ELF-1 (cell line): ENCODE results near the gene KY.
"Not testable (repeated sequence)": the region's sequence is repeated elsewhere in the genome, so short reads cannot be mapped to it uniquely, and the experiment has no call there.

Experiments
- DNase-seq: peaks from one replicate; pipeline ENCODE4 v3.0.0-alpha.2; 2016; ENCODE audit warnings: low read depth, low spot score

Gene KY

GRCh38 chr3:134602440-134602814, 48.4 kb downstream of the KY start:
- no peak for DNase-seq

DNA sequence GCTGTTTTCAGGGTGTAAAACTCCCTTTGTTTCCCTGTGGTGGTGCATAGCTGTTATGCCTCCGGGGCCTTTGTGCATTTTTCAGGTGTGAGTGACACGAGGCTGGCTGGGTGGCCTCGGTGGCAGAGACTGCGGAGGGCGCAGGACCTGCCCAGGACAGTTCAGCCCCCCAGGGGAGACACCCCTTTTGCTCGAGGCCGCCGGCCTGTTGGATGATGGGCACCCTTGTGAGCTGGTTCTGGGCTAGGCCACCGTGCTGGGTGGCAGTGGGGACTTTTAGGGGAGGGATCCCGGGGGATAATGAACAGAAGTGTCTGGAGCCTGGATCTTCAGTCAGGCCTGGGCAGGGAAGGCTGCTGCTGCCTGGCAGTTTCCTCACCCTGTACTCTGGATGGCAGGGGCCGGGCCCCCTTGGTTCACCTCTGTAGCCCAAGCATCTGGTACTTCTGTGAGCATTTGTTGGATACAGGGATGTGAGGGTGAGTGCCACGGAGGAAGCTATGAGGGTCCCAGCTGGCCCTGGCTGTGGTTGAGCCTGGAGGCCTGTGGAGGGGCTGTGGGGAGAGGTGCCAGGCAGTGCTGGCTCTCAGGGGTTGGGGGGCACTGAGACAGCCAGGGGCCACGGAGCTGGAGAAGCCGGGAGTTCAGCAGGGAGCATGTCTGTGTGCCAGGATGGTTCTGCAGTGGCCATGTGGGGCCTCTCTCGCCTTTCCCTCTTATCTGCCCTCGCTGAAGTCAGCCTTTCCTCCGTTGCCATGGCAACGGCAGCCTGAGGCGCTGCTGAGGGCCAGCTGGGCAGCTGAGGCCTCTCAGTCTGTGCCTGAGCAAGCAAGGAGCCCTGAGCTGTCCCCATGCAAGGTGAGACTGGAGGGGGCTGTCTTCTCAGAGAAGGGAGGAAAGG, 49.0 kb downstream of the KY start:
- DNase-seq, result peak; percentile 90

DNA sequence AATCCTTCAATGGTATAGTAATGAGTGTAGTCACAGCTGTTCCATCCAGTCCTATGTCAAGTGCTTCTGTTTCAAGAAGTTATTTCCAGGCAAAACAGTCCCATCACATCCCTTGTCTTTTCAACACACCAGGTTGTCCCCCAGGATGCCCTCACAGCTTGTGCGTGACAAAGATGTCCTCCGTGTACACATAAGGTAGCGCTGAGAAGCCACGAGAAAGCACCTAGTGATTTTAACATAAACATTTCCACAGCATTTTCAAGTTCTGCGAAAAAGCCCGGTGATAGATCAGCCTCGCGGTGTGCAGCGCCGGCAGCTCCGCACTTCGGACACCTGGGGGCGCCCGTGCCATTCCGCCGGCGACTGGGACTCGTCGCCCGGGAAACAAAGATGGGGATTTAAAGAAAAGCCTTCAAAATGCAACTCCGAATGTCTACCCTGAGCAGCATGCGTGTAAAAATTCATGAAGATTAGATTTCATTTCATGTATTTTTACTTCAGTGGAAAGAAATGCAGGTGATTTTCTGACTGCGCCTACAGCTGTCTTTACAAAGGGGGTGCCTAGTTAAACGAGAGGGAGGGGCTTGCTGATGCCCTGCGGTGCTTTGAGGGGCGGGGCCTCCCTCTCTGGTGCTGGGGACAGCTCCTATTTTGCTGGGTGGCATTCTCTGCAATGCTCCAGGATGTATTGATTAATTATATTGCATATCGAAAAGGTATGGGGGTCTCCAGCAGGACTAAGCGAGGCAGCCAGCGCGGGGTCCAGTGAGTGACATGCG, 49.9 kb downstream of the KY start:
- DNase-seq, result peak; percentile 86

DNA sequence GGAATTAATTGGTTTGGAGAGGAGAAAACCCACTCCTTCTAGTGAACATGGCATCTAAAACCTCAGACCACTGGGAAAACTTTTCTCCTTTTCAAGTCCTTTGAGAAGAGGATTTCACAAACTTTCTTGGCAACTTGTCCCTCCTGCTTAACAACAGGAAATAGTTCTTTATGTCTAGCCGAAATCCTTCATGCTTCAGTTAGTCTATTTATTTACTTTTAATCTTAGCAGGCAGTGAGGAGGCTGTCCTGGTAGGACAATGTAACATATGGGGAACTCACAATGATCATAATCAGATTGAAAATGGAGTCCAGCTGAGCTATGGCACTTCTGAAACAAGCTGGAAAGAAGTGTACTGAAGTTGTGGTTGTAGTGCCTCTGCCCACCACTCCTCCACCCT, 50.6 kb downstream of the KY start:
- no peak for DNase-seq

GRCh38 chr3:134598763-134599545, 51.9 kb downstream of the KY start:
- DNase-seq, result peak; percentile 76

DNA sequence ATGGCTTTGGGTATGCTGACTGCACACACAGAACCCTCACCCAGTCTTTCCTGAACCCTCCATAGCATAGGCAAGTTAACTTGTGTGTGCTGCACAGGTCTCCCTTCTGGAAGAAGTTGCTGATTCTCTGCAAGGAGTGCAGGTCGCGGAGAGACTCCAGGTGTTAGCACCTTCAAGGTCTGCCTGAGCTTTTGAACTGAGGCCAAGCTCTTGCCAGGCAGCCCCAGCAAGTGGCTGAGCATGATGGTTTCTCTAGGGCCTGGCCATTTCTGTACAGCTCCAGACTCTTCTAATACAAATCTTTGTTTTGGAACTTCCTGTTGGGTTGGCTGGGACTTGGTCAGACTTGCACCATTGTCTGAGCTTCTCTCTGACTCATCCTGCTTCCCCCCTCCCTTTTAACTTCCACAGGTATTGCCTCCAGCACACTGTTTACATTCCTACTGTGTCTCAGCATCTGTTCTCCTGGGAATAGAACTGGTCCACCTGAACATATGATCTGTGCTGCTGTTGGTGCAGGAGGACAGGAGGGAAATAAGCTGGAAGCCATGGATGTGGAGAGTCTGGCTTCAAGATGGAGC, 53.3 kb downstream of the KY start:
- peak; percentile 53 for DNase-seq

- DNase-seq, result not testable (repeated sequence)
Observed at GRCh38 chr3:134594986-134595385, 55.8 kb downstream of the KY start.

DNA sequence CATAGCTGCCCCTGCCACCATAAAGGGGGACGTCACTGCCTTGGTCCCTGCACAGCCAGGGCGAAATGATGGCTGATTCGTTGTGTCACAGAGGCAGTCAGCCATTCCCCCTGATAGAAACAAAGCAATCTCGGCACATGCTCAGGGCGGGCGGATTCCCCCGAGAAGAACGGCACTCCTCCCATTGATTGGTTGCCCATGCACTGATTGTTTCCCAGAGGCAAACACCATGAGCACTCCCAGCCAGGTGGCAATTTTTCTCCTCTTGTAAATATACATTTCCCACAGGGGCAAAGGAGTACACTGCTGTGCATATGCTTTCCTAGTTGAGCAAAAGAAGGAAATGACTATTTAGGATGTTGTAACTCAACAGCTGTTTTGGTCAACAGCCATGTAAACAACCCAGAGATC, 56.5 kb downstream of the KY start:
- DNase-seq, result no peak

DNA sequence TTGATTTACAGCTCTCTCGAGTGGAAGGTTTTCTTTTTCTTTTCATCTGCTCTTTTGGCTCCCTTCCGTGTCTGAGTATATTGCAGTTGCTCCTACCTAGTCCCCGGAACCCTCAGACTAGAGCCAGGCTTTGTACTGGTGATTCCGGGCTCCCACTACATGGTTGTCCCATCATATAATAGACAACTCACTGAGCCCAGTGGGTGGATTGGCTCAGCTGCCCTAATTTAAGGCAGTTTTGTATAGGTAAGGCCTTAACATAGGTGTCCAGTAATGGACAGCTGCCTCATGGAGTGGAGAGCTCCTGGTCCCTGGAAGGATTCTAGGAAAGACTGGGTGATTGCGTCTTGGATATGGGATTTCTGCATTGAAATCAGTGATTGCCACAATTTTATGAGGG, 58.0 kb downstream of the KY start:
- no peak for DNase-seq

DNA sequence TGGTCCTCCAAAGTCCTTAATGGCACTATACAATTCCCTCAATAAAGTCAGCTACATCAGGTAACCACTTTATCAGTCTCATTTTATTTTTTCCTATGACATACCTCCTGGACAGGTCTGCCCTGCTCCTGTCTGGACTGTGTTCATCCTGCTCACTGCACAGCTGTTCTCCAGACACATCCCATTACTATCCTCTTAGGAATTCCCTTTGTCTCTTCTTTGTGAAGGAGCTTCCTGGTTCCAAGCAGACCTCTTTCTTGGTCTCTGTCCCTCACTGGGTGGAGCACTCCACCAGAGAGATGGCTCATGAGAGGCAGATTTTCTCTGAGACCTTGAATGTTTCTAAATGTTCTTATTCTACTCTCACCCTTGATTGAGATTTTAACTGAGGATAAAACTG, 60.1 kb downstream of the KY start:
- no peak for DNase-seq

- DNase-seq, result no peak
Observed at GRCh38 chr3:134579141-134579665, 71.6 kb downstream of the KY start.

DNA sequence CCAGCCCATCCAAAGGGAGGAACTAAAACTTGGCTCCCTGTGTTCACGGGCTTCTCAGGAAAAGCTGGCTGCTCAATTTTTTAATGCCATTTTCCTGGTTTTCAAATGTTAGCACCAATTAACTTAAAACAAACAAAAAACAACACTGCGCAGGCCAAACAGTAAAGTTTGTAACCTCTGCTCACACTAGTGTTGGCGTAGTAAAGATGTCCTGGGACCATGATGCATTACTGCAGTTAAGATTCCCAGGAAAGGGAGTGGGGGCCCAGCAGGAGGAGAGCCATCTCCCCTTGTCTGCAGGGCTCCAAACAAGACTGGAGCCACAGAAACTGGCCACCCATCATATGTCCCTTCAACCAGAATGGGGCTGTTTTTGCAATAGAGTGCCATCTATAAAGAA, 74.0 kb downstream of the KY start:
- no peak for DNase-seq

- peak; percentile 24 for DNase-seq
Observed at GRCh38 chr3:134576426-134576825, 74.4 kb downstream of the KY start.

- not testable (repeated sequence) for DNase-seq
Observed at GRCh38 chr3:134569899-134570298, 80.9 kb downstream of the KY start.

GRCh38 chr3:134568790-134569189, 82.0 kb downstream of the KY start:
- no peak for DNase-seq

GRCh38 chr3:134567605-134568004, 83.2 kb downstream of the KY start:
- DNase-seq, result no peak

DNA sequence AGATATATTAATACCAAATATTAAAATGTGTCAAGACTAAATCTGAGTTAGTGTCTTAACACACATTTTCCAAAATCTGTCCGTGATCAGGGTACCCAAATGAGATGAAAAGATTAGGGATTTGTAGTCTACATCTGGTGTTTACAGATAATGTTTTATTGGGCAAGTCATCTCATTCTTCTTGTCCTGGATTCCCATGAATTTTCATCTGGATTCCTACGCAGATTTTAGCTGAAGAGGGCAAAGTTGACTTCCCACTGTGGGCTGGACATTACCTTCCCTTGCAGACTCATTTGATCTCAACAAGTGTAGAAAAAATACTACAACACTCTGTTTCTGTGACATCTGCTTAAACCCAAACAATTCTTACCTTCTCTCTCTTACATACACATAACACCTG, 85.8 kb downstream of the KY start:
- DNase-seq, result no peak

- DNase-seq, result no peak
Observed at GRCh38 chr3:134563601-134564000, 87.2 kb downstream of the KY start.

DNA sequence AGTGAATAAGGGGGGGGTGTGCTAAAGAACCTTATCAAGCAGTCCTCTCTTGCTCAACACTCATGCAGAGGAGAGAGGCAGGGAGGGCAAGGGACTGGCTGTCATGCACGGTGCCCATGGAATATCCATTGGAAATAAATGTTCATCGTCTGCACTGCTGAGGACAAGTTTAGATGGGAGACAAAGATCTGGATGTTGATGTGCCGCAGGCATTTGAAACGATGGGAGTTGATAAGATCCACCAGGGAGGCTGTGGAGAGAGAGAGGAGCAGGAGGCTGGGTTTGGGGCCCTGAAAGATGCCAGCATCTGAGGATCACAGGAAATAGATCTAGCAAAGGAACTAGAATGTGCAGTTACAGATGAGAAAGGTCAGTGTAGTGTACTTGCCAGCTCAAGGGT, 88.8 kb downstream of the KY start:
- no peak for DNase-seq

- DNase-seq, result no peak
Observed at GRCh38 chr3:134559591-134559990, 91.2 kb downstream of the KY start.
